Adrenal gland (tissue), 12 donors: ENCODE measurements around the gene TPH1. TPM values are rescaled to one million over a fixed set of nuclear protein-coding genes. Genes with fewer than 3 reads are reported as not detected.

Source experiments
- DNase-seq, 7 donors: peaks; one replicate each; pipeline ENCODE4 v3.0.0-alpha.2; 2019 to 2020
- H3K27ac ChIP-seq, 5 donors: fragments of 200-600 bp; sonication (generic) in 4 of 5; 1 replicate in 3 of 5; 2 replicates in 2 of 5; pipeline versions ENCODE4 v1.5.1 to v1.8.0; 2016 to 2020; ENCODE audit warnings: mild to moderate bottlenecking in 1 of 5
- H3K27me3 ChIP-seq: fragments of 200-600 bp; 2 replicates; pipeline ENCODE4 v1.8.0; 2021
- H3K36me3 ChIP-seq, 2 donors: fragments of 200-600 bp; replicated peaks in 1 of 2; 1 replicate in 1 of 2; 2 replicates in 1 of 2; pipeline versions ENCODE4 v1.5.1 to v1.8.0; 2018 to 2022
- H3K4me1 ChIP-seq, 2 donors: fragments of 200-600 bp; replicated peaks in 1 of 2; 1 replicate in 1 of 2; 2 replicates in 1 of 2; pipeline versions ENCODE4 v1.5.1 to v1.8.0; 2018 to 2021
- H3K4me3 ChIP-seq, 4 donors: fragments of 200-600 bp; sonication (generic) in 3 of 4; one replicate each; pipeline ENCODE4 v1.5.1; 2016 to 2018
- H3K9me3 ChIP-seq, 3 donors: fragments of 200-600 bp; sonication (generic) in 1 of 3; replicated peaks in 1 of 3; 1 replicate in 2 of 3; 2 replicates in 1 of 3; pipeline versions ENCODE4 v1.5.1 to v1.8.0; 2016 to 2021
- POLR2A ChIP-seq, 2 donors: fragments of 450-650 bp; IDR thresholded peaks; one replicate each; pipeline ENCODE4 v1.6.1; 2017; ENCODE audit warnings: antibody characterized with exemption in 2 of 2, mild to moderate bottlenecking in 2 of 2, moderate library complexity in 1 of 2
- WGBS, 4 donors: extraction: QIAGEN DNeasy Blood & Tissue Kit in 2 of 4; methylation state at CpG; one replicate each; pipeline versions ENCODE4 v1.1.5 to v1.1.7; 2013 to 2017; 5-methylcytosine and 5-hydroxymethylcytosine counted together
- intact Hi-C, 2 donors: fragments of 100-400 bp; cut with DNase I; formaldehyde crosslinking; loops; one replicate each; pipeline versions ENCODE4 v1.14.1 to v1.15.0; 2022 to 2023
- polyA plus RNA-seq, 3 donors: library from polyadenylated mRNA; stranded (reverse); fragments of 200-250 nt in 2 of 3; fragments of 350-450 nt in 1 of 3; fragmentation: Illumina TruSeq in 1 of 3; extraction: RNeasy Lipid Tissue Mini Kit (QIAGEN cat#74804) in 1 of 3; gene quantifications; one replicate each; pipeline ENCODE4 v1.2.3, GENCODE V29; 2013 to 2014
- total RNA-seq, 9 donors: library from RNA; depleted of rRNA in 4 of 9; stranded (reverse); fragments of >200 nt in 4 of 9; fragments of 120-200 nt in 1 of 9; fragmentation: NEBNext Ultra II Directional in 1 of 9; extraction: Animal tissue kit (Norgen Biotek cat#: 25700) in 1 of 9; gene quantifications; one replicate each; pipeline versions ENCODE4 v1.1.0 to v1.2.4, GENCODE V29; 2013 to 2023
- TF ChIP-seq, protein P1 (sequence below), 6 experiments: fragments of 450-650 bp in 4 of 6; fragments of 200-600 bp in 2 of 6; sonication (generic) in 1 of 6; IDR thresholded peaks; 1 replicate in 5 of 6; 2 replicates in 1 of 6; pipeline versions ENCODE4 v1.5.1 to v1.8.0; 2016 to 2021; ENCODE audit warnings: antibody characterized with exemption in 6 of 6, mild to moderate bottlenecking in 2 of 6, moderate library complexity in 1 of 6
- donor health status: healthy with polysubstance abuse.
- donor health status: Bipolar disorder and iron deficiency.
- donor health status: DM: yes; HTN: yes; CAD: no.
- donor health status: DM: no; HTN: no; CAD: no.
- donor health status: DM: no; HTN: no; CAD: no.
- donor health status: DM: yes; HTN: yes; CAD: no.

TPH1 gene
- total and polyA plus RNA-seq, 12 donors, result 0.11 to 0.39 (median 0.16) TPM; not detected in 3

- H3K27me3 ChIP-seq, result no peaks in the 10 kb centered on the region
- TF ChIP-seq, protein P1, sequence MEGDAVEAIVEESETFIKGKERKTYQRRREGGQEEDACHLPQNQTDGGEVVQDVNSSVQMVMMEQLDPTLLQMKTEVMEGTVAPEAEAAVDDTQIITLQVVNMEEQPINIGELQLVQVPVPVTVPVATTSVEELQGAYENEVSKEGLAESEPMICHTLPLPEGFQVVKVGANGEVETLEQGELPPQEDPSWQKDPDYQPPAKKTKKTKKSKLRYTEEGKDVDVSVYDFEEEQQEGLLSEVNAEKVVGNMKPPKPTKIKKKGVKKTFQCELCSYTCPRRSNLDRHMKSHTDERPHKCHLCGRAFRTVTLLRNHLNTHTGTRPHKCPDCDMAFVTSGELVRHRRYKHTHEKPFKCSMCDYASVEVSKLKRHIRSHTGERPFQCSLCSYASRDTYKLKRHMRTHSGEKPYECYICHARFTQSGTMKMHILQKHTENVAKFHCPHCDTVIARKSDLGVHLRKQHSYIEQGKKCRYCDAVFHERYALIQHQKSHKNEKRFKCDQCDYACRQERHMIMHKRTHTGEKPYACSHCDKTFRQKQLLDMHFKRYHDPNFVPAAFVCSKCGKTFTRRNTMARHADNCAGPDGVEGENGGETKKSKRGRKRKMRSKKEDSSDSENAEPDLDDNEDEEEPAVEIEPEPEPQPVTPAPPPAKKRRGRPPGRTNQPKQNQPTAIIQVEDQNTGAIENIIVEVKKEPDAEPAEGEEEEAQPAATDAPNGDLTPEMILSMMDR (IDR thresholded peaks at IDR 0.05), result no peak
- TF ChIP-seq POLR2A (IDR thresholded peaks at IDR 0.05), result no peak
- WGBS, 4 donors, result 79 to 89% (median 87%) methylated on average over 2 of the region's 2 CpGs
- H3K36me3 ChIP-seq, result no peaks in the 10 kb centered on the region
- no peak overlapping the region for H3K4me3 ChIP-seq
- no peak overlapping the region for H3K27ac ChIP-seq
- H3K9me3 ChIP-seq, result no peaks in the 10 kb centered on the region
- intact Hi-C loops, result no loop called here
- DNase-seq, result no peak
- no peaks in the 10 kb centered on the region for H3K4me1 ChIP-seq
Measured at GRCh38 chr11:18061351-18061750, 15.3 kb upstream of the TPH1 start.

DNA sequence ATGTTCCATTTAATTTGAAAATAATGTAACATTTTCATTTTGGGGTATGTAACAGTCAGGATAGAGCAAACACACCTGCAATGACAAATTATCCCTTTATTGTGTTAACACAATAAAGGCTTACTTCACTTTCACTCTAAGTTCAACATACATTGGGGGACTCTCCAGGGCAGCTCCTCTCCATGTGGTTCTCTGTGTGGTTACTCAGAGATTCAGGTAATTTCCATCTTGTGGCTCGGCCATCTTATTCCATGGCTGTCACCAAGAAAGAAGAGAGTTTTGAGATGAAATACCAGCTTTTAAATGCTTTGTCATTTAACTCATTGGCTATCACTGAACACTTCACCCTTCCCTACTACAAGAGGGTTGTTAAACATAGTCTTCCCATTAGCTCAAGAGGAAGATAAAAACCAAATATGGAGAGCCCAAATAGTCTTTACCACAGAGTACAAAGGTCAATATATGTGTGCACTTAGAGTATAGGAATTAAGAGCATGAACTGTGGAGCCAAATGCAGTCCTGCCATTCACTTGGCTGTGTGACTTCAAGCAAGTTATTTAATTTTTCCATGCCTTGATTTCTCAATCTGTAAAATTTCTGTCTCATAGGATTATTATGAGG is 10.6 kb upstream of the TPH1 start:
- no peak for TF ChIP-seq POLR2A (IDR thresholded peaks at IDR 0.05)
- TF ChIP-seq, protein P1 (IDR thresholded peaks at IDR 0.05), result no peak
- H3K4me1 ChIP-seq, result no peaks in the 10 kb centered on the region
- no peak for DNase-seq
- H3K36me3 ChIP-seq, result no peaks in the 10 kb centered on the region
- no peak overlapping the region for H3K4me3 ChIP-seq
- H3K27ac ChIP-seq, result no peak overlapping the region
- 43 to 92% (median 81%) methylated on average over 1 of the region's 1 CpG for WGBS, 4 donors
- H3K9me3 ChIP-seq, result no peaks in the 10 kb centered on the region
- no peaks in the 10 kb centered on the region for H3K27me3 ChIP-seq
- intact Hi-C loops, result no loop called here

GRCh38 chr11:18054511-18055103 is 8.5 kb upstream of the TPH1 start:
- no peak for DNase-seq
- intact Hi-C loops, result no loop called here
- 82 to 90% (median 88%) methylated on average over 10 of the region's 10 CpGs for WGBS, 4 donors
- no peak for TF ChIP-seq POLR2A (IDR thresholded peaks at IDR 0.05)
- TF ChIP-seq, protein P1 (IDR thresholded peaks at IDR 0.05), result no peak
- no peaks in the 10 kb centered on the region for H3K36me3 ChIP-seq
- H3K27ac ChIP-seq, result no peak overlapping the region
- no peaks in the 10 kb centered on the region for H3K27me3 ChIP-seq
- H3K4me3 ChIP-seq, result no peak overlapping the region
- no peaks in the 10 kb centered on the region for H3K9me3 ChIP-seq
- no peaks in the 10 kb centered on the region for H3K4me1 ChIP-seq

- intact Hi-C loops, result no loop called here
- H3K36me3 ChIP-seq, result no peaks in the 10 kb centered on the region
- no peaks in the 10 kb centered on the region for H3K9me3 ChIP-seq
- H3K27me3 ChIP-seq, result peaks cover 29% of the 10 kb centered on the region
- H3K4me1 ChIP-seq, result no peaks in the 10 kb centered on the region
- TF ChIP-seq POLR2A (IDR thresholded peaks at IDR 0.05), result no peak
- TF ChIP-seq, protein P1 (IDR thresholded peaks at IDR 0.05), result no peak
- H3K27ac ChIP-seq, result no peak overlapping the region
- DNase-seq, result no peak
- no peak overlapping the region for H3K4me3 ChIP-seq
- 60 to 78% (median 67%) methylated on average over 2 of the region's 2 CpGs for WGBS, 4 donors
Measured at GRCh38 chr11:18050848-18051247, 4.8 kb upstream of the TPH1 start.
